Measurements from ENCODE around the gene ZPLD1.

Gene ZPLD1

DNA sequence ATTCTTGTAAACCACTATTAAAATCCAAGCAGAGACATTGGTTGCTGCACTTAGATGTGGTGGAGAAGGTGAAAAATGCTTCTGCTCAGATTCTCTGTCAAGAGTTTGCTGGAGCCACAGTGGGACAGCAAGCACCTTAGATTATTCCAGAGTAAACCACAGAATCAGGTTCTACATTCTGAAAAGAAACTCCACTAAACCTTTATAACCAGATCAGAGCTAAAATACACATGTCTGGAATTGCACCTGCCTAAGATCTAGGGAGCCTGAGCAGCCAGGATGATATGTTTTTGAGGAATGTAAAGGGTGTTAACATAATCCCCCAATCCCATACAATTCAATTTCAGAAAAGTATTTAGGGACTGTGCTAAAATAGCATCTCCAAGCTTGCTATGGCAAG lies at the start of gene ZPLD1:
ZPLD1 (plus strand) TSS at position 301 of the 400 bp plus-strand sequence. CDS start 3,473 bp downstream, outside the sequence.
- no peak for DNase-seq
- in situ Hi-C loops (cut with HindIII; ENCODE audit: low pct_ligation_motif_present, low pct_unique_long_range_greater_than_20kb, low sequenced_read_pairs): no loop called here

DNA sequence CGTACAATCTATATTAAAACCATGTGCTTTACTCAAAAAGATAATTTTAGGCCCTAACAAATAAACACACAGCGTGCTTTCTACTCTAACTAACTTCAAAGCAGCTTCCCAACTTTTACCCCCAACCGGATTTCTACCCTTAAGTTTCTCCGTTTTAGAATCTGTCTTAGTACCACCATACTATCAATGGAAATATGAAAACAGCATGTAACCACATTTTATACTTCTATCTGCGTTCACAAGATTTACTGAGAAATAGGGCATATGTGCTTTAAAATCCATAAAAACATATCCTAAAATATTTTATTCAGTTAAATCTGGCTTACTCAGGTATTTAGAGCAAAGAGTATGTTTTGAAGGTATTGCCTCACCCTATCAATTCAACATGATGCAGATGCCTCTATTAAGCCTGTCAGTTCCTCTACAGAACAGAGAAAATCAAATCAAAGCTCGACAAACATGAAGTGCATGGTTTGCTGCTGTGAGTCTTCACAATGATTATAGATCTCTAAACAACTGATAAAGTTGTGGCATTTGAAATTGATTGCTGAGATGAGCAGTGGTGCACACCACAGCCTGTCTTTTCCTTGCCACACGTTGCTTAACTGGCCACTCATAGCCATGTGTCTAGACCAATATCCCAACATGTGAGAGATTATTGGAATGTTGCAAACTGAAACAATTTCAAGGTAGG lies 44.5 kb upstream of the ZPLD1 start:
- no peak for DNase-seq
- in situ Hi-C loops (cut with HindIII; ENCODE audit: low pct_ligation_motif_present, low pct_unique_long_range_greater_than_20kb, low sequenced_read_pairs): no loop called here

DNA sequence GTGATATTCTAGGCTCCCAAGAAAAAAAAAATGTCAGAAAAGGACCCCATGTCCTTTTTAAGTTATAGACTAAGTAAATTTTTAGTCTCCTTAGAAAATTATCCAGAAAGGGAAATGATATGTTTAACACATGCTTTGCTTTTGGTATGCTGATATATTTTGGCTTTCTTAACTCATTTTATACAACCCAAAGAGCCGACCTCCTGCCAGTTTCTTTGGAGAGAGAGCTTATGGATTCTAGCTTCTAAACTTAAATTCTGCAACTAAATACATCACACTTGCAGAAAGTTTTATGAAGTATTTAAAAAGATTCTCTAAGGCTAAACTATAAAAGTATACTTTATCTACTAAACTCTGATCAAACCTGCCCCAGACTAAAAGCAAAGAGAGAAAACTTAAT lies 43.9 kb upstream of the ZPLD1 start:
- in situ Hi-C loops (cut with HindIII; ENCODE audit: low pct_ligation_motif_present, low pct_unique_long_range_greater_than_20kb, low sequenced_read_pairs): no loop called here
- DNase-seq: no peak

DNA sequence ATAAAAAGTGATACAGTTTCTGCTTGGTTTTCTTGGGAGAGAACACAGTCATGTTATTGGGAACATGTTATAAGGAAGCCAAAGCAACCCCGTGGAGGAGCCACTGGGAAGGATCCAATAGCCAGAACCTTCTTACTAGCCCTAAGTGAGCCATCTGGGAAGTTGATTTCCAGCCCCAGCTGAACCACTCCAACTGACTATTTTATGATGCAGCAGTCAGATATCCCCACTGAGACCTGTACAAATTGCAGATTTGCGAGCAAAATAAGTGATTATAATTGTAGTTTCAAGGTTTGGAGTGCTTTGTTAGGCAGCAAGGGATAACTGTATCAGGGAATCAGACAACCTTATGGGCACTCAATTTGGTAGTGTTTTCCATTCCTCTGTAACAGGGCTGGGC lies 43.3 kb upstream of the ZPLD1 start:
- in situ Hi-C loops (cut with HindIII; ENCODE audit: low pct_ligation_motif_present, low pct_unique_long_range_greater_than_20kb, low sequenced_read_pairs): no loop called here

DNA sequence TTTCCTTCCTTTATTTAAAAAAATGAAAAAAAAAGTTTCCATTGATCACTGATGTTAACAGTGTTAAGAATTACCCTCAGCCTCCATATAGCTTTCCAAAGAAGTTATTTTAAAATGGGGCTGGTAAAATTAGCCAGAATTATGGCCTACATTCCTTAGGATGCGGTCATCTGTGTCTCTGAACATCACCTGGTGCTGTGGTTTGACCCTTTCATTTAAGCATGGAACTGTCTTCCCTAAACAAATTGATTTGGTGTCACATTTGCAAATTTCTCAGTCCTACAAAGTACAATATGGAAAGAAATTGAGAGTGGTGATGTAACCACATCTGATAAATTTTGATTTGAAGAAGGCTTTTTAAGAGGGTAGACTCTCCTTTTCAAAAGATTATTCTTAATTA lies 40.3 kb upstream of the ZPLD1 start:
- DNase-seq: no peak
- in situ Hi-C loops (cut with HindIII; ENCODE audit: low pct_ligation_motif_present, low pct_unique_long_range_greater_than_20kb, low sequenced_read_pairs): no loop called here

More for the DNA sequence above, 43.3 kb upstream of the ZPLD1 start:
- DNase-seq: no peak

DNA sequence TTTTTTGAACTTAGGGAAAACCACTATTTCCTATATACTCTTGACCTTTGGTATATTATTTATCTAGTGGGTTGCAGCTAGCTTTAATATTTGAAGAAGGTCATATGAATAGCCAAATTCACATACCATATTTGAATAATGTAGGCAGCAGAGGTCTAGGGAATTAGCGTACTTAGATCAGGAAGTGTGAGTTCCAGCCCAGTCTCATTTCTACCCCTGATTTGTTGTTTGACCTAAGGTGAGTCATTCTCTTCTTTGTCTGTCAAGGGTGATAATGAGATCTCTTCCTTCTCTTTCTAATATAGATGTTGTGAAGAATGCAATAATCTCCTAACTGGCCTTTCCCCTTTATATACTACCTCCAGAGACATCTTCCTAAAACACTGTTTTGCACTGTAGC lies 36.6 kb upstream of the ZPLD1 start:
- in situ Hi-C loops (cut with HindIII; ENCODE audit: low pct_ligation_motif_present, low pct_unique_long_range_greater_than_20kb, low sequenced_read_pairs): no loop called here
- DNase-seq: no peak

DNA sequence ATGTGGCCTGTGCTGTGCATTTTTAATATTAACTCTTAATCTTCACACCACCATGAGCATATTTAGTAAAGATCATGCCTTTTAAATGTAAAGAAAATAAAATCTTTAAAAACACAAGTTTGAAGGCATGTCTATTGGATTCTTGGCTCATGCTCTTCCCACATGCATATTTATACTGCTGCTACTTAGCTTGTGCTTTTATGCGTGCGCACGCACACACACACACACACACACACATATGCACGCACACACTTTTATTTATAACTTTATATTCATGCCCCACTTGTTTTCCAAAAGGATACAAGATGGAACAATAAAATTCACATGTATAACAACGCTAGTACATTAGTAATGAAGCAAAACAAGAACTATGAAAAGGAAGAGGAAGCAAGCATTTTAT lies 36.1 kb upstream of the ZPLD1 start:
- in situ Hi-C loops (cut with HindIII; ENCODE audit: low pct_ligation_motif_present, low pct_unique_long_range_greater_than_20kb, low sequenced_read_pairs): no loop called here
- no peak for DNase-seq

DNA sequence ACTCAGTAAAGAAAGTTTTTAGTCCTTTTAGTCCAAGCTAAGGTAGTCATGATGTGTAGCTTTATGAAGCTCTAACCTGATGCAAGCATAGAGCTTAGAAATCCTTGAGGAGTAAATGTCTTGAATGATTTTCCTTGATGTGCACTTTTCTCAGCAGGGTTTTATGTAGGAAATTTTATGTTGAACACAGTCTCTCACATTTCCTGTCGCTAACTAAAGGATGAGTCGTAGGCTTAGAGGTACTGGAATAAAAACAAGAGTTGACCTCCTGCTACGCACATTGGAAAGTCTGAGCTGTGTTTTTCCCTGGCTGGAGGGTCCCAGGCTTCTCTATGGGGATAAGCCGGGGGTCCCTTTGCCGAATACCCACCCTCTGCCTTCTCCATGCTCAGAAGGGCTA lies 34.7 kb upstream of the ZPLD1 start:
- DNase-seq: peak; percentile 50
- in situ Hi-C loops (cut with HindIII; ENCODE audit: low pct_ligation_motif_present, low pct_unique_long_range_greater_than_20kb, low sequenced_read_pairs): no loop called here

DNA sequence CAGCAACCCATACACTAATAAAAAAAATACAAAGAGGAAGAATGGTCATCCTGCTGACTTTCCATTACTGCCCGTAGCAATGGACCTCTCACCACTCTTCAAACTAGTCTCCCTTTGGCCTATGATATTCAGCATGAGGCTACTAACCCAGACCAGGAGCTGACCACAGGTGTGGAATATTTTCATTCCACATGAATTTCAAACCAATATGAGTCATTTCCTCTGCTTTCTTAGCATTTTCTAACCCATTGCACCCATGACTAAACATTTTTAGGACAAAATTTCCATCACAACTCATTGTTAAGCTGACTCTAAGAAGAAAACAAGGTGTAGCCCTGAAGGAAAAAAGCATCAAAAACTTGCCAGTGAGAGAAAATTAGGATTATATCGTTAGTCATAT lies 34.0 kb upstream of the ZPLD1 start:
- peak; percentile 81 for DNase-seq
- in situ Hi-C loops (cut with HindIII; ENCODE audit: low pct_ligation_motif_present, low pct_unique_long_range_greater_than_20kb, low sequenced_read_pairs): no loop called here

DNA sequence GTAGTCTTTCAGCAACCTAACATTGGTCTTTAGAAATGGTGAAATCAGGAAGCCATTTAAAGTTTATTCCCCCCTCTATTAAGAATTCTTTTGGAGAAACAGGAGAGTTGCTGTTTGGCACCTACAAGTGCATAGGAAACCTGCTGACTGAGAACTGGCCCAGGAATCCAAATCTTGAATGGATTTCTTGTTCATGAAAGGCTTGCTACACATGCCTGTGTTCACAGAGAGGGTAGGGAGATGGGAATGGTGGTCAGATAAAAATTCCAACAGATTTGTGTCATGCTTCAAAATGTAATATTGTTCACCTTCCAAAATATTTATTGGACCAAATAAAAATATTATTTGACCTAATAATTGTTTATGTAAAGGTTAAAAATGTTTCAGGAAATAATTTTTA lies 24.2 kb upstream of the ZPLD1 start:
- no peak for DNase-seq
- in situ Hi-C loops (cut with HindIII; ENCODE audit: low pct_ligation_motif_present, low pct_unique_long_range_greater_than_20kb, low sequenced_read_pairs): no loop called here

DNA sequence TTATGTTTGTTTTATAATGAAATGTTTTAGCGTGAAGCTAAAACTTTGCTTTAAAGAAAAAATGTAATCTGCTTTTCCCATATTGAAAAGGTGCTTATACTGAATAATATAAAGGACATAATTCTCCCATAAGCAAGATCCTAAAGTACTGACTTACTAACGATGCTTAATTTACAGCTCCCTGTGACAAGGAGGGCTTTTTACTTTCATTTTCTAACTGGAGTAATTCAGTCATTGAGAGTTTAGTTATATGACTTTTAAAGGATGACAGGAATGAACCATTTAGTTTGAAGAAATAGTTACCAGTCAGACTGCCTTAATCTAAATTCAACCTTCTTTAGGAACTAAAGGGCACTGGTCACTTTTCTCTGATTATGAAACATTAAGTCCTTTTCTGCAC lies 19.3 kb upstream of the ZPLD1 start:
- peak; percentile 44 for DNase-seq
- in situ Hi-C loops (cut with HindIII; ENCODE audit: low pct_ligation_motif_present, low pct_unique_long_range_greater_than_20kb, low sequenced_read_pairs): no loop called here

DNA sequence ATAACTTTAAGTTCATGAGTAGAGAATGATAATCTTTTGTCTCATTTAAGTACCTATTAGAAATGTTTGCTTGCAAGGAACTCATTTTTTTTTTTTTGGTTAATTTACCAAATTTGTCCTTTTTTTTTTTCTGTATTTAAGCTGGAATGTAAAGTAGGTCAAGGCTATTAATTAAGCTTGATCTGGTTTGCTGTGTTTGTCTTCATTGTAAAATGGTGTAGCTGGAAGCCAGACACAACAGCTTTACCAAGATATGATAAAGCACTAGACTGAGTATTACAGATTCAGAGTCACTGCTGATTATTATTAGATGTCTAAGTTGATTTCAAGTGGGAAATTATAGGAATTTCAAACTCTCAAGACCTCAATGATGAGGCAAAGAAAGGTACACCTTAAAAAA lies 15.0 kb upstream of the ZPLD1 start:
- in situ Hi-C loops (cut with HindIII; ENCODE audit: low pct_ligation_motif_present, low pct_unique_long_range_greater_than_20kb, low sequenced_read_pairs): no loop called here
- DNase-seq: no peak

DNA sequence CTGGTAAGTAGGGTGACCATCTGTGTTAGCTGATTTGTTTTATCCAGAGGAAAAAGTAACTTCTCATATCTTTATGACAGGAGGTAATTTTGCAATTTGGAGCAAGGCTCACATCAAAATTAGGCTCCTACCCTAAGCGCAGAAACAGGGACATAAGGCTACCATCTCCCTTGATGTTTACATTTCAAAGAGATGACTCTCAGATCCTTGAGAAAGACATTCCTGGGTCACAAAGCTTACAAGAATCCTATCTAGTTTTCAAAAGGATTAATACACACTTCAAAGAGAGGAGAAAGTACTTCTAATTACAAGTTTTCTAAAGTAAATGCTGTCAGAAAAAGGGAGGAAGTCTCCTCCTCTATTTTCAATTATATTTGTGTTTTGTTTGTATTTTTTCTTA lies 7.0 kb downstream of the ZPLD1 start:
- in situ Hi-C loops (cut with HindIII; ENCODE audit: low pct_ligation_motif_present, low pct_unique_long_range_greater_than_20kb, low sequenced_read_pairs): no loop called here
- no peak for DNase-seq

DNA sequence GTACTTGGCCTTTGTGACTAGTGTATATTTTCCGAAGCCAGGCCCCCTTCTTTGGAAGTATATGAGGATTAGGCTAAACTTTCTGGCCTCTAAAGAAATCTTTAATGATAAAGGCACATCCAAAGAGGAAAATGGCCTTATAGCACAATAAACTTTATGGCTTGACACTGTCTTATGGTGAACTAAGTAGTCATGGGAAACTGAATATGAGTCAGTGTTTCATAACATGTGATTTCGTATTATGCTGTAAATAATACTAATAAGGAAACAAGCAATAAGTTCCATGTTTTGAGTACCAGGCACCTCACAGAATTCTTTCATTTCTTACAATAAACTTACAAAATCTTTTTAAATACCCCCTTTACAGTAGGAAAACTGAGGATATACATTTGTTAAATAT lies 8.2 kb downstream of the ZPLD1 start:
- in situ Hi-C loops (cut with HindIII; ENCODE audit: low pct_ligation_motif_present, low pct_unique_long_range_greater_than_20kb, low sequenced_read_pairs): no loop called here
- DNase-seq: no peak

DNA sequence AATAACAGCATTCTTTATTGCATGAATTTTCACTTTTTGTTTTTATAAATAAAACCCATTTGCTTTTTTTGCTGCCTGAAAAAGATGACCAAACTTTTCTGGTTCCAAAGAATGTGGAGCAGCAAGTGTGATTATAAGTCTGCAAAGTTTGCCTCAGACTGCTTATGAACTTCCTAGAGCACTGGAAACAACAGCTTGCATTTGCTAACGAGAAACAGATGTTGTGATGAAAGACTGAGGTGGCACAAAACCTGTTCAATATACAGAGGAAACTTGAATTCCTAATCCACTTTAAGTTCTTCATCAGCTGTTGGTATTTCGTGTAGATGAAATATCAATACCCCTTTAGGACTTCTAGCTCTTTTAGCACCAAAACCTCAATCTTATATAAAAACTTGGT lies 9.3 kb downstream of the ZPLD1 start:
- in situ Hi-C loops (cut with HindIII; ENCODE audit: low pct_ligation_motif_present, low pct_unique_long_range_greater_than_20kb, low sequenced_read_pairs): no loop called here
- DNase-seq: no peak

DNA sequence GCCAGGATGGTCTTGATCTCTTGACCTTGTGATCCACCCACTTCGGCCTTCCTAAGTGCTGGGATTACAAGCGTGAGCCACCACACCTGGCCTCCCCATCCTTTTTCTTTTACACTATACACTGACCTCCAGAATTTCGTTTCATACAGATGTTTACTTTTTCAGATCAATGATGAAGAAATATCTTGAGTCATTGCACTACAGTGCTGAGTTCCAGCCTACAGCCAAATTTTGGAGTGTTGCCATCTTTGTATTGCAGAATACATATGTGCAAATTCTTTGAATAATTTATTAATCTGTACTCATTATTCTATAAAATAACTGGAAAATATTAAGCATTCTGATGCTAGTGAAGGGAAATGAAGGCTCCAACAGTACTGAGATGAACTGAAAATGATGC lies 12.5 kb downstream of the ZPLD1 start:
- in situ Hi-C loops (cut with HindIII; ENCODE audit: low pct_ligation_motif_present, low pct_unique_long_range_greater_than_20kb, low sequenced_read_pairs): no loop called here
- no peak for DNase-seq

DNA sequence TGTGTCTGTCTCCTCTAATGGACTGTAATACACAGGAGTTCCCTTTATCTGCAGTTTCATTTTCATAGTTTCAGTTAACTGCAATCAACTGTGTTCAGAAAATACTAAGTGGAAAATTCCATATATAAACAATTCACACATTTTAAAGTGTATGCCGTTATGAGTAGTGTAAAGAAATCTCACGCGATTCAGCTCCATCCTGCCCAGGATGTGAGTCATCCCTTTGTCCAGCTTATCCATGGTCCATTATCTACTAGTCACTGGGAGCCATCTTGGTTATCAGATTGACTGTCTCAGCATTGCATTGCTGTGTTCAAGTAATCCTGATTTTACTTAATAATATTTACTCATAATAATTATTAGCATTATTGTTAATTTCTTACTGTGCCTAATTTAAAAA lies 14.5 kb downstream of the ZPLD1 start:
- in situ Hi-C loops (cut with HindIII; ENCODE audit: low pct_ligation_motif_present, low pct_unique_long_range_greater_than_20kb, low sequenced_read_pairs): no loop called here
- DNase-seq: no peak

DNA sequence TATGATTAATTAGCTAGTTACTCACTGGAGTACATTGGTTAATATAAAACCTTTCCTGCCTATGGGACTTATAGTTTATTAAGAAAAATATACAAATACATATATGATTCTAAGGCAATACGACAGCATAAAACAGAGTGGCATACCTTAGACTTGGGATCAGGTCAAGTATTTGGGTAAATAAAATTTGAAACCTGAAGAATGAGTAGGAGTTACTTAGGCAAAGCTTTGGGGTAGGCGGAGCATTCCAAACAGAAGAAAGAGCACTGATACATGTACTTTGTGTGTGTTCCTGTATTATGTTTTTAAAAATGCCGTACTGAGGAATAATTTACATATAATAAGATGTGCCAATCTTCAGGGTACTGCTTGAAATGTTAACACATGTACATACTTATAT lies 15.1 kb downstream of the ZPLD1 start:
- DNase-seq: no peak
- in situ Hi-C loops (cut with HindIII; ENCODE audit: low pct_ligation_motif_present, low pct_unique_long_range_greater_than_20kb, low sequenced_read_pairs): no loop called here

DNA sequence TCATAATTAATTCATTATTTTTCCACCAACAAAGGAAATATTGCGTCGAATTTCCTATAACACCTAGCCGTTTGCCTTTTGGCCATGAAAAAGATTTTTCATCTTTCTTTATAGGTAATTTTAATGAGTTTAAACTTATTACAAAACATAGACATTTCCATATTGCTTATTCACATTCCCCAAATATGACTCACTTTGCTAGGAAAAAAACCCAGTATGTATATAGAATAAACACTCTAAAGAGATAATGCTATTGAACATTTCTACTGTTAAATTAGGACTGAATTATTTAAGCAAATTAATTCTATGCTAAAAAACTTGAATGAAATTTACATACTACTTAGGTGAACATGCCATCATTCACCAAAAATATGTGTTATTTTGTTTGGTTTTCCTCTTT lies 16.2 kb downstream of the ZPLD1 start:
- no peak for DNase-seq
- in situ Hi-C loops (cut with HindIII; ENCODE audit: low pct_ligation_motif_present, low pct_unique_long_range_greater_than_20kb, low sequenced_read_pairs): no loop called here

DNA sequence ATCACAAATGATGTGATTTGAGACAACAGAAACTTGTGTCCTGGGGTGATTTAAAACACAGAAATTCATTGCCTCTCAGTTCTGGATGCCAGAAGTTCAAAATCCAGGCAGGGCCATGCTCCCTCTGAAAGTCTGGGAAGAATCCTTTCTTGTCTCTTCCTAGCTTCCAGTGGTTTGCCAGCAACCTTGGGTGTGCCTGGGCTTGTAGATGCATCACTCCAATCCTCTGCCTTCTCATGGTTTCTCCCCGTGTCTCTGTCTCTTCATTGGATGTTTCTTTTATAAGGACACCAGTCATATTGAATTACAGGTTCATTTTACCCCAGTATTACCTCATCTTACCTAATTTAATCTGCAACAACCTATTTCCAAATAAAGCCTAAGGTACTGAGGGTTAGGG lies 16.7 kb downstream of the ZPLD1 start:
- no peak for DNase-seq
- in situ Hi-C loops (cut with HindIII; ENCODE audit: low pct_ligation_motif_present, low pct_unique_long_range_greater_than_20kb, low sequenced_read_pairs): no loop called here

DNA sequence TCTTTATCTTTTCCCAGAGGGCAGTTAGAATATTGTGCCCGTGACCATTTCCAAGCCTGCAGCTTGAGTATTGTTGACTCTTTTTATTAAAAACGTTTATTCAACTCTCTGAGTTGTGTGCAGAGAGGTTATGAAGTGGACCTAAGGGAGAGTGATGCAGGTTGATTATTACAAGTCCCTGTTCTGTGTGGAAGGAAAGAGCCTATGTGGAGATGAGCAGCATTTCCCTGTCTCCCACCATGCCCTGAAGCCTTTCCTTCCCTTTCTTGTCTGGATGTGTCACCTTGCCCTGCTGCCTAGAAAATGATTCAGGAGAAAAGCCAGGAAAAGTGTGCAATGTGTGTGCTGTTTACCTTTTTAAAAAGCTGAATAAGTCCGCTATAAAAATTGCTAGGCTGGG lies 19.4 kb downstream of the ZPLD1 start:
- DNase-seq: no peak
- in situ Hi-C loops (cut with HindIII; ENCODE audit: low pct_ligation_motif_present, low pct_unique_long_range_greater_than_20kb, low sequenced_read_pairs): no loop called here
